ENCODE results near the gene VOPP1.

VOPP1 gene

GRCh38 chr7:55521512-55521911 is 50.8 kb downstream of the VOPP1 start:
- Histone ChIP-seq H3K27ac (ENCODE audit: low read depth, low read length) (no peak overlapping the region), H4K20me1 (ENCODE audit: control insufficient read depth, insufficient read depth, low read depth, low read length) (peaks cover 25% of the 10 kb centered on the region), H3F3A (ENCODE audit: control insufficient read depth, insufficient read depth) (no peaks in the 10 kb centered on the region)

GRCh38 chr7:55520426-55521140 is 51.7 kb downstream of the VOPP1 start:
- H3K36me3 ChIP-seq (ENCODE audit: control insufficient read depth, low read length): peaks cover 39% of the 10 kb centered on the region
- H4K20me1 ChIP-seq (ENCODE audit: control insufficient read depth, insufficient read depth, low read depth, low read length): peaks cover 20% of the 10 kb centered on the region
- no peak for TF ChIP-seq CTCF (IDR thresholded peaks at IDR 0.05; ENCODE audit: low read depth, low read length, poor library complexity, severe bottlenecking)
- no peak for TF ChIP-seq EZH2phosphoT487 (IDR thresholded peaks at IDR 0.05; ENCODE audit: borderline replicate concordance, low read length)

More at GRCh38 chr7:55521512-55521911, 50.8 kb downstream of the VOPP1 start:
- Histone ChIP-seq H3K9me2 (replicated peaks; ENCODE audit: control insufficient read depth, low read length) (no peaks in the 10 kb centered on the region), H3K36me3 (ENCODE audit: control insufficient read depth, low read length) (peaks cover 32% of the 10 kb centered on the region), H3K4me1 (ENCODE audit: control insufficient read depth, low read length) (peaks cover 38% of the 10 kb centered on the region), H3K27me3 (ENCODE audit: control insufficient read depth, low read length) (no peaks in the 10 kb centered on the region), H3K4me2 (ENCODE audit: low read length) (no peak overlapping the region), H3K4me3 (ENCODE audit: low read length) (no peak overlapping the region), H3K9me3 (ENCODE audit: control insufficient read depth, insufficient read depth, low read length) (no peaks in the 10 kb centered on the region), H3K79me2 (ENCODE audit: control insufficient read depth, low read length) (peaks cover 60% of the 10 kb centered on the region)
- TF ChIP-seq EZH2phosphoT487 (IDR thresholded peaks at IDR 0.05; ENCODE audit: borderline replicate concordance, low read length) (no peak), CTCF (IDR thresholded peaks at IDR 0.05; ENCODE audit: low read depth, low read length, poor library complexity, severe bottlenecking) (no peak)

DNA sequence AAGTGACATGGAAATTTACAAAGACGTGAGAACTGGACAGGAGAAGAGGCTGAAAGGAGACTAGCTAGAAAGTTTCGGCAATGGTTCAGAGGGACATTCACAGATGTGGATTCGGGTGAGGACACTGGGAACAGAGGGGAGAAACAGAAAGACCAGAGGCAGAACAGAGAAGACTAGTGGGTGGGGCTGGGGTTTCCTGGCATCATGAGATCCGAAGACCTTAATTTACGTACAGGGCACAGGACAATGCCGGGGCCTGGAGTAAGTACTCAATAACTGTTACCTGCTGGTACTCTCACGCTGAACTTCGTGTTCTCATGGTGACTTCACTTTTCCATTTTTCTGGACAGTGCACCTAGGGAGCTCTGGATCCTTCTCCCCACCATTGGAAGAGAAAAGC is 53.5 kb downstream of the VOPP1 start:
- no peak overlapping the region for H3K4me3 ChIP-seq (ENCODE audit: low read length)
- no peaks in the 10 kb centered on the region for H3K9me2 ChIP-seq (replicated peaks; ENCODE audit: control insufficient read depth, low read length)
- peaks cover 35% of the 10 kb centered on the region for H3K79me2 ChIP-seq (ENCODE audit: control insufficient read depth, low read length)
- H3K4me1 ChIP-seq (ENCODE audit: control insufficient read depth, low read length): peaks cover 32% of the 10 kb centered on the region
- no peaks in the 10 kb centered on the region for H3F3A ChIP-seq (ENCODE audit: control insufficient read depth, insufficient read depth)
- H3K4me2 ChIP-seq (ENCODE audit: low read length): no peak overlapping the region
- TF ChIP-seq EZH2phosphoT487 (IDR thresholded peaks at IDR 0.05; ENCODE audit: borderline replicate concordance, low read length): no peak
- TF ChIP-seq CTCF (IDR thresholded peaks at IDR 0.05; ENCODE audit: low read depth, low read length, poor library complexity, severe bottlenecking): no peak
- no peaks in the 10 kb centered on the region for H3K27me3 ChIP-seq (ENCODE audit: control insufficient read depth, low read length)
- no peaks in the 10 kb centered on the region for H3K9me3 ChIP-seq (ENCODE audit: control insufficient read depth, insufficient read depth, low read length)
- H3K27ac ChIP-seq (ENCODE audit: low read depth, low read length): no peak overlapping the region
- H4K20me1 ChIP-seq (ENCODE audit: control insufficient read depth, insufficient read depth, low read depth, low read length): peaks cover 10% of the 10 kb centered on the region; the same call in 1 of the 2 replicates
- H3K36me3 ChIP-seq (ENCODE audit: control insufficient read depth, low read length): peaks cover 49% of the 10 kb centered on the region

More at GRCh38 chr7:55520426-55521140, 51.7 kb downstream of the VOPP1 start:
- Histone ChIP-seq H3K4me3 (ENCODE audit: low read length) (no peak overlapping the region), H3K4me2 (ENCODE audit: low read length) (no peak overlapping the region), H3K79me2 (ENCODE audit: control insufficient read depth, low read length) (peaks cover 51% of the 10 kb centered on the region), H3F3A (ENCODE audit: control insufficient read depth, insufficient read depth) (no peaks in the 10 kb centered on the region), H3K9me2 (replicated peaks; ENCODE audit: control insufficient read depth, low read length) (no peaks in the 10 kb centered on the region), H3K27ac (ENCODE audit: low read depth, low read length) (no peak overlapping the region), H3K9me3 (ENCODE audit: control insufficient read depth, insufficient read depth, low read length) (no peaks in the 10 kb centered on the region), H3K27me3 (ENCODE audit: control insufficient read depth, low read length) (no peaks in the 10 kb centered on the region), H3K4me1 (ENCODE audit: control insufficient read depth, low read length) (peaks cover 39% of the 10 kb centered on the region)

All from DOHH2 (cell line).